Measurements from ENCODE around the gene FGL2.

DNA sequence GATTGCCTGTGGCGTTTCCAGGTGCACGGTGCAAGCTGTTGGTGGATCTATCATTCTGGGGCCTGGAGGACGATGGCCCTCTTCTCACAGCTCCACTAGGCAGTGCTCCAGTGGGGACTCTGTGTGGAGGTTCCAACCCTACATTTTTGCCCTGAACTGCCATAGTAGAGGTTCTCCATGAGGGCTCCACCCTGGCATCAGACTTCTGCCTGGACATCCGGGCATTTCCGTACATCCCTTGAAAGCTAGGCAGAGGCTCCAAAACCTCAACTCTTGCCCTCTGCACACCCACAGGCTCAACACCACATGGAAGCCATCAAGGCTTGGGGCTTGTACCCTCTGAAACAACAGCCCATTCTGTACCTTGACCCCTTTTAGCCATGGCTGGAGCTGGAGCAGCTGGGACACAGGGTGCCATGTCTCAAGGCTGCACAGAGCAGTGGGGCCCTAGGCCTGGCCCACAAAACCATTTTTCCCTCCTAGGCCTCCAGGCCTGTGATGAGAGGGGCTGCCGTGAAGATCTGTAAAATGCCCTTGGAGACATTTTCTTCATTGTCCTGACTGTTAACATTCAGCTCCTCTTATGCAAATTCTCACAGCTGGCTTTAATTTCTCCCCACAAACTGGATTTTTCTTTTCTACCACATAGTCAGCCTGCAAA is 10.0 kb upstream of the FGL2 start:
- TF ChIP-seq, protein P1, sequence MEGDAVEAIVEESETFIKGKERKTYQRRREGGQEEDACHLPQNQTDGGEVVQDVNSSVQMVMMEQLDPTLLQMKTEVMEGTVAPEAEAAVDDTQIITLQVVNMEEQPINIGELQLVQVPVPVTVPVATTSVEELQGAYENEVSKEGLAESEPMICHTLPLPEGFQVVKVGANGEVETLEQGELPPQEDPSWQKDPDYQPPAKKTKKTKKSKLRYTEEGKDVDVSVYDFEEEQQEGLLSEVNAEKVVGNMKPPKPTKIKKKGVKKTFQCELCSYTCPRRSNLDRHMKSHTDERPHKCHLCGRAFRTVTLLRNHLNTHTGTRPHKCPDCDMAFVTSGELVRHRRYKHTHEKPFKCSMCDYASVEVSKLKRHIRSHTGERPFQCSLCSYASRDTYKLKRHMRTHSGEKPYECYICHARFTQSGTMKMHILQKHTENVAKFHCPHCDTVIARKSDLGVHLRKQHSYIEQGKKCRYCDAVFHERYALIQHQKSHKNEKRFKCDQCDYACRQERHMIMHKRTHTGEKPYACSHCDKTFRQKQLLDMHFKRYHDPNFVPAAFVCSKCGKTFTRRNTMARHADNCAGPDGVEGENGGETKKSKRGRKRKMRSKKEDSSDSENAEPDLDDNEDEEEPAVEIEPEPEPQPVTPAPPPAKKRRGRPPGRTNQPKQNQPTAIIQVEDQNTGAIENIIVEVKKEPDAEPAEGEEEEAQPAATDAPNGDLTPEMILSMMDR (IDR thresholded peaks at IDR 0.05) = no peak
- no peak for TF ChIP-seq POLR2A (IDR thresholded peaks at IDR 0.05)

Data from esophagus squamous epithelium (tissue), 4 donors.